Measurements from ENCODE around the gene MYMX.
"Not testable (repeated sequence)": the region's sequence is repeated elsewhere in the genome, so short reads cannot be mapped to it uniquely, and the experiment has no call there.

The MYMX gene

DNA sequence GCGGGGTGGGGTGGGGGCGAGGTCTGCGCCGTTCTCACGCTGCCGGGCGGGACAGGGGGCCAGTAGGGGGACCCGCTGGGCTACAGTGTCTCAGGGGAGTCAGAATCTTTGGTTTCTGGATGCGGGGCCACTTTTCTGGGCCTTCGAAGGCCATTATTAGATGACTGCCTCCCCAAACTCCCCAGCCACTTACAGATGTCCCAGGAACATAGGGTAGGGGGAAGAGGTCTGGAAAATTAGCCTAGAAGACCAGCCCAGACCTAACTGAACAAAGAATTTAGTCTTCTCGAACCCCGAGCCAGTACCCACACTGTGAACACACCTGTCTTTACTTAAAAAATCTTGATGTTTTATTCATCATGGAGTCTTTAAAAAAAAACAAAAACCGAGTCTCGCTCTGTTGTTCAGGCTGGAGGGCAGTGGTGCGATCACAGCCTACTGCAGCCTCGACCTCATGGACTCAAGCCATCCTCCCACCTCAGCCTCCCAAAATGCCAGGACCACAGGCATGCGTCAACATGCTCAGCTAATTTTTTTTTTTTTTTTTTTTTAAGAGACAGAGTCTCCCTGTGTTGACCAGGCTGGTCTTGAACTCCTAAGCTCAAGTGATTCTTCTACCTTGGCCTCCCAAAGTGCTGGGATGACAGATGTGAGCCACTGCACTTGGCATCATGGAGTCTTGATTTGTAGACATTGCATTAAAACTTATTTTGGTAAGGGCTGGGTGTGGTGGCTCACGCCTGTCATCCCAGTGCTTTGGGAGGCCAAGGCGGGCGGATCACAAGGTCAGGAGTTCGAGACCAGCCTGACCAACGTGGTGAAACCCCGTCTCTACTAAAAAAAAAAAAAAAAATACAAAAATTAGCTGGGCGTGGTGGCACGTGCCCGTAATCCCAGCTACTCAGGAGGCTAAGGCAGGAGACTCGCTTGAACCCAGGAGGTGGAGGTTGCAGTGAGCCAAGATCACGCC lies 3.4 kb downstream of the MYMX start:
- DNase-seq (ENCODE audit: low read depth in 2 of 2), result no peak

GRCh38 chr6:44220913-44221290 lies 4.2 kb downstream of the MYMX start:
- no peak for DNase-seq (ENCODE audit: low read depth in 2 of 2)

DNA sequence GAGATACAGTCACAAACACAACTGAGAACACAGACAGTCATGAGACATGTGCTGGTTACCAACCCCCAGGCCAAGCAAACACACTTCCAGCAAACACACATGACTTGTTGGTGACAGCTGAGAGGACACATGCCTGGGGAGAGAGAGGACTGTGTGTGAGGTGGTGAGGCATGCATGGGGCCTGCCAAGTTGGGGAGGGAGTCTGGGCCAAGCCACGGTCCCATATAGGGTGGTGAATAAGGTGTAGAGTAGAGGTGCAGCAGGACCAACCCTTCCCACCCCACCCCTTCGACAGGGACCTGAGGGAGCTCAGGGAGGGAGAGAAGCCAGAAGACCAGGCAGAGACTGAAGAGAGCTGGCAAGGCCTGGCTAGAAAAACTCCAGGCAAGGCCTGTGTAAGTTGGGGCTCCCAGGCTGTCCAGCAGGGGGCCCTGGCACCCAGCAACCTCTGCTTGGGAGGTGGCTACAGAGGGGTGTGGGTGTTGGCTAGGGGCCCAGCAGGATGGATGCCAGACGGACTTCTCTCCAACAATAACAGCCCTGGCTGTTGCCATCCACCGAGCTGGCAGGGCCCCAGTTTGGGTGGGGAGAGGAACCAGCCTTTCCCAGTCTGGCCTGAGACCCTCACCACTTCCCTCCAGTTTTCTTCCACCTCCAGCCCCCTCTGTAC lies 4.7 kb downstream of the MYMX start:
- peak; percentile 52 to 68 for DNase-seq (ENCODE audit: low read depth in 2 of 2)

GRCh38 chr6:44221961-44222335 lies 5.2 kb downstream of the MYMX start:
- no peak for DNase-seq (ENCODE audit: low read depth in 2 of 2)

GRCh38 chr6:44222486-44223318 lies 6.0 kb downstream of the MYMX start:
- DNase-seq (ENCODE audit: low read depth in 2 of 2), result no peak

DNA sequence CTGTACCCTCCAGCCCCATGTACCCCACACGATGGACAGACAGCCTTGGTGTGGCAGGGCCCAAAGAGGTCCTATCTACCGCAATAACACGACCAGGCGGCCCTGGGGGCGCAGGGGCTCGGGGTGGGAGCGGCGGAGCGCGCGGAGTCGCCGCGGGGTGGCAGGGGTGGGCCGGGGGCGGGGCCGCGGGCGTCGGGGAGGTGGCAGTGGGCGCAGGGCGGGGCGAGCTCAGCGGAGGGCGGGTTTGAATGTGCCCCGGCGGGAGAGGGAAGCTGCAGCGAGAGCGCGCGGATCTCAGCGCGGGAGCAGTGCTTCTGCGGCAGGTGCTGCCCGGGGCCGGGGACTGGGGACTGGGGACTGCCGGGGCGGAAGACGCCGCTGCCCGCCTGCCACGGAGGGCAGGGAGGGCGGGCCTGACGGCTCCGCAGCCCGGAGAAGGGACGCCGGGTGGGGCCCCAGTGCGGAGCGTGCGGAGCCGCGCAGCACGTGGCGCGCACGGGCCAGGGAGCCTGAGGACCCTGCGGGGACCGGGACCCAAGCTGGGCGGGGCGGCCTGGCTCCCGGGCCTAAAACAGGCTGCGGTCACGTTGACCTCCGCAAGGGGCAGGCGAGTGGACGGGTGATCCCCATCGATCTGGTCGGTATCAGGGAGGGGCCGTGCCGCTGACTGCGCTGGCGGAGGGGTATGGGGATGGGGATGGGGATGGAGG lies 6.7 kb downstream of the MYMX start, which contains the start of gene SLC29A1:
Gene SLC29A1, plus strand, starts transcription at position 277 of the 710 bp plus-strand sequence. CDS start 3,719 bp downstream, outside the sequence.
- DNase-seq (ENCODE audit: low read depth in 2 of 2), result peak; percentile 77

DNA sequence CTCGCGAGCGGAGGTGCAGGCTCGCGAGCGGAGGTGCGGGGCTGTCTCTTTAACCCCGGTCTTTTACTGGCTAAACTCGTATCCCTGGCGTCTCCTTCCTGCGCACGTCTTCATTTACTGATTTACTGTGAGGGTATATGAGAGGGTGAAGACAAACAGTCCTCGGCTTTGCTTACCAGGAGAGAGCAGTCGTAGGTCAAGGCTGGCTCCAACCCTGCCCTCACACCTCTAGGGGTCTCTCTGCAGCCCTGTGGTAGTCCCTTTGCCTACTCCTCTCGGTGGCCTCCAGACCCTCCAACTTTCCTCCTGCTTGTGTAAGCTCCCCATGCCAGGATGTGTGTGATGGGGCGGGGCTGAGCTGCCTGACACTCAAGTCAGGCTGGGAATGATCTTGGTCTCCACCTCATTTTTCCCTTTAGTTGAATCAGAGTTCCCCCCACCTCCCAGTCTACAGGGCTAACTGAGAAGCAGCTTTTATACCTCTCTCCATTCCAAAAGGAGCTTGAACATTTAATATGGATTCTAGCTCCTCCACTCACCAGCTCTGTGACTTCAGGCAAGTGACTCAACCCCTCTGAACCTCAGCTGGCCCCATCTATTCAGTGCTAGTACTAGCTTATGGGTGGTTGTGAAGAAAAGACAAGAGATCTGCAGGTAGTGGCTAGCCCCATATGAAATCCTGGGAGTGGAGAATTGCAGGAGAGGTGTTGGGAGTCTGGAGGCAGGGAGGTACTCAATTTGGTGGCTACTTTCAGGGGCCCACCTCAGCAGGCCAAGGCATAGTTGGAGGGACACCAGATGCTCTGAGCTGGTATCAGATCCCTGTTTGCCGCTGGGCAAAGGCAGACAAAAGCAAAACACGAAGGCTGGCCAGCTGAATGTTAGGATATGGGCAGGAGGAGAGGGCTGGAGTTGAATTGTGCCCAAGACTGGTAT lies 7.6 kb downstream of the MYMX start:
- DNase-seq (ENCODE audit: low read depth in 2 of 2), result no peak

DNA sequence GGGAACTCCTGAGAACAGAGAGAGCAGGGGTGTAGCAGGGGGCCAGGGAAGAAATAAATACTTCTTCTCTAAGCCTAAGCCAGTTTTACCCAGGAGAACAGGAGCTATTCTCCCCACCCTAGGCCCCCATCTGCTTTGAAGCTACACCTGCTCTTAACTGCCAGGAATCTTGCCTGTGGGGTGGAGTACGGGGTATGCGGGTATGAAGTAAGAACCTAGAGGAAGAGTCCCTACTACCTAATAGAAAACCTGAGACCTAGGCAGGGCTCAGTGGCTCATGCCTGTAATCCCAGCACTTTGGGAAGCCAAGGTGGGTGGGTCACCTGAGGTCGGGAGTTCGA lies 8.2 kb downstream of the MYMX start:
- no peak for DNase-seq (ENCODE audit: low read depth in 2 of 2)

GRCh38 chr6:44225579-44226325 lies 9.0 kb downstream of the MYMX start:
- DNase-seq (ENCODE audit: low read depth in 2 of 2), result no peak

GRCh38 chr6:44226368-44227147 lies 9.8 kb downstream of the MYMX start:
- DNase-seq (ENCODE audit: low read depth in 2 of 2), result no peak

DNA sequence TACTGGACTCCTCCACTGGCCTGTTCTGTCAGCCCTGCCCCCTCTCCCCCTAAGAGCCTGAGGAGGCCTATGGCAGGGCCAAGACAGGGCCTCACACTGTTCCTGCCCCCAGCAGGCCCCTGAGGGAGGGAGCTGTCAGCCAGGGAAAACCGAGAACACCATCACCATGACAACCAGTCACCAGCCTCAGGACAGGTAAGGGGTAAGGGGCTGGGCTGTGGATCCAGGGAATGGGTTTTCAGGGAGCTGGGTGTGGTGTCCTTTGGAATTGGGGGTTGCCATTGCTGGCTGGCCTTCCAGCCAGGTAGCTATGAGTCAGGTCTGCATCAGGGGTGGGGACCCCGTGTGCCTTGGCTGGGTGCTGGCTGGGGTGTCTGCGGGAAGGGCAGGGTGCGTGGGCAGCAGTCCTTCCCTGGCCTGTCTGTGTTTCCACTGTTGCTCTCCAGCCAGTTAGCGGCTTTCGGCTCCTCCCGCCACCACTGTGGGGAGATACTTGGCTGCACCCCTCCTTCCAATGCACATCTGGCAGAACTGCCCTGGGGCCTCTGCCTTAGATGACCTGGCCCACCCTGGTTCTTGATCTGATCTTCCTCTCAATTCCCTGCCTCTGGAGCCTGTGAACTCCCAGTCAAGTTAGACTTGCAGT lies 10.5 kb downstream of the MYMX start:
- no peak for DNase-seq (ENCODE audit: low read depth in 2 of 2)

DNA sequence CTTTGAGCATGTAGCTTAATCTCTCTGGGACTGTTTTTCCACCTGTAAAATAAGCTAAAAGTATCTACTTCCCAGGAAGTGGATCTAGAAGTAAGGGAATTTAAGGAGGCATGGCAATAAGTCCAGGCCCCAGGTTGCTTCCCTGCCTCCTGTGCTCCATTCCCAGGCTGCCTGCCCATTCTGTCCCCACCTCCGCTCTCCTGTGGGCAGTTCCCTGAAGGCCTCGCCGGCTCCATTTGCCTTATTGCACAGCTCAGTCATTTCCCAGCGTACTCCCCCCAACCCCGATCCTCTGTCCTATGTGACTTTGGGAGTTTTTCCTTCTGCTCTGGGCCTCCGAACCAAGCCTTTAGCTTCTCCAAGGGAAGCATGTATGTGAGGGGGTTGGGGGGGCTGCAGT lies 11.3 kb downstream of the MYMX start:
- DNase-seq (ENCODE audit: low read depth in 2 of 2), result no peak

DNA sequence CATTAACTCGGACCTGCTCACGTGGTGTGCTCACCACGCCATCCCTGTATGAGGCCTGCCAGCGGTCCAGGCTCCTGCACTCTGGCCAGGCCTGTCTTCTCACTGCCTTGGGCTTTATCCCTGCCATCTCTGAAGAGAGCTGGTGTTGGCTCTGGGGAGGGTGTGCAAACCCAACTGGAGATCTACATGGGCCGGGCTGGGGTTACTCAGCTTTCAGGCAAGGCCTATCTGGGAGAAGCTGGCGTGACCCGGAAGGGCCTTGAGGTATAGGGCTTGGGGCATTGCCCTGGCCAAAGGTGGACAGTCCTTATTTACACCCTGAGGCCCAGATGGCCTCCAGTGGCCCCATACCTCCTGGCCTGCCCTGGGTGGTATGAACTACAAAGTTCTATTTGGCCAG lies 11.7 kb downstream of the MYMX start:
- no peak for DNase-seq (ENCODE audit: low read depth in 2 of 2)

GRCh38 chr6:44228836-44229235 lies 12.1 kb downstream of the MYMX start:
- DNase-seq (ENCODE audit: low read depth in 2 of 2), result no peak

DNA sequence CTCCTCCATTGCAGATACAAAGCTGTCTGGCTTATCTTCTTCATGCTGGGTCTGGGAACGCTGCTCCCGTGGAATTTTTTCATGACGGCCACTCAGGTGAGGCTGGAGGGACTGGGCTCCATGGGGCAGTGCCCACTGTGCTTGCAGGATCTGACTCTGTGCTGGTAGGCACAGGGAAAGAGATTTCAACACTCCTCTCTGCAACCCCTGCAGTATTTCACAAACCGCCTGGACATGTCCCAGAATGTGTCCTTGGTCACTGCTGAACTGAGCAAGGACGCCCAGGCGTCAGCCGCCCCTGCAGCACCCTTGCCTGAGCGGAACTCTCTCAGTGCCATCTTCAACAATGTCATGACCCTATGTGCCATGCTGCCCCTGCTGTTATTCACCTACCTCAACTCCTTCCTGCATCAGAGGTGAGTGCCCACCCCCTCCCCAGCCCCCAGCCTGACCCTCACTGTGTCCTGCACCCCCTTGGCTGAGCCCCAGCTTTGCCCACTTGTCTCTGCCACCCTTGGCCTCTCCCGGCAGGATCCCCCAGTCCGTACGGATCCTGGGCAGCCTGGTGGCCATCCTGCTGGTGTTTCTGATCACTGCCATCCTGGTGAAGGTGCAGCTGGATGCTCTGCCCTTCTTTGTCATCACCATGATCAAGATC lies 12.8 kb downstream of the MYMX start:
- DNase-seq (ENCODE audit: low read depth in 2 of 2), result no peak

DNA sequence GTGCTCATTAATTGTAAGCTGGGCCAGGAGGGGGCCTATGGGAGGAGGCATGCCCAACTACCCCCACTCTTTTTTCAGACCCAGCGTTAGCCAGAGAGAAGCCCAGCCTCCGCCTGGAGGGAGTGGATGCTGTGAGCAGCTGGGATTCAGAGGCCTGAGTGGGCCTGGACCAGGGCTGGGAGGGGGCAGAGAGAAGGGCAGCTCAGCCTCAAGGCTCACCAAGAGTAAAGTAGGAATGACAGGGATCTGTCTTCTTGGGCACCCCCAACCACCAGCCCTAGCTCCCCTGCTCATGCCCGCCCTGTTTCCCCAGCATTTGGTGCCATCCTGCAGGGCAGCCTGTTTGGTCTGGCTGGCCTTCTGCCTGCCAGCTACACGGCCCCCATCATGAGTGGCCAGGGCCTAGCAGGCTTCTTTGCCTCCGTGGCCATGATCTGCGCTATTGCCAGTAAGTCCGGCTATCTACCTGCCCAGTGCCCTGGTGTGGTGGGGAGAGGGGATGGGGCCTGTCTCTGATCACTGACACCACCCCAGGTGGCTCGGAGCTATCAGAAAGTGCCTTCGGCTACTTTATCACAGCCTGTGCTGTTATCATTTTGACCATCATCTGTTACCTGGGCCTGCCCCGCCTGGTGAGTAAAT lies 13.4 kb downstream of the MYMX start:
- no peak for DNase-seq (ENCODE audit: low read depth in 2 of 2)

- not testable (repeated sequence) for DNase-seq (ENCODE audit: low read depth in 2 of 2)
Measured at GRCh38 chr6:44231426-44231825, 14.7 kb downstream of the MYMX start.
